SU-DHL-6 (cell line): ENCODE data around the gene TYW1B.
"Not testable (repeated sequence)": the region's sequence is repeated elsewhere in the genome, so short reads cannot be mapped to it uniquely, and the experiment has no call there.

Experiments
- CTCF ChIP-seq: fragments of 200-600 bp; sonication (generic); IDR thresholded peaks from one replicate; pipeline ENCODE4 v1.5.1; 2017; ENCODE audit warnings: antibody characterized with exemption, mild to moderate bottlenecking, low read length, moderate library complexity; ENCODE audit not compliant: insufficient read depth, poor library complexity, severe bottlenecking
- EZH2phosphoT487 ChIP-seq: fragments of 200-600 bp; sonication (generic), shearing (Covaris generic); conservative IDR thresholded peaks from 2 replicates; pipeline ENCODE4 v1.6.1; 2018; ENCODE audit warnings: mild to moderate bottlenecking, antibody characterized with exemption, low read length, moderate library complexity, mixed read lengths

- not testable (repeated sequence) for TF ChIP-seq CTCF, EZH2phosphoT487
Observed at GRCh38 chr7:72806851-72807250, 21.1 kb downstream of the TYW1B start.
